ENCODE data around the gene TMEM203.

DNA sequence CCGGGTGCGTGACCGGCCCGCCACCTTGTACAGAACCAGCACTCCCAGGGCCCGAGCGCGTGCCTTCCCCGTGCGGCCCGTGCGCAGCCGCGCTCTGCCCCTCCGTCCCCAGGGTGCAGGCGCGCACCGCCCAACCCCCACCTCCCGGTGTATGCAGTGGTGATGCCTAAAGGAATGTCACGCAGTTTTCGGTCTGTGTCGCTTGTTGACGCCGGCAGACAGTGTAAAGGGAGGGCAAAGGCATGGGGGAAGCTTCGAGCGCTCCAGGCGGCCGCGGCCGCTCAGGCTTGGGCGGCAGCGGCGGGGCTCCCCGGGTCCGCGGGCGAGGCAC is 36.9 kb downstream of the TMEM203 start:
- TF ChIP-seq EP300 (IDR thresholded peaks at IDR 0.05) (no peak), POLR2AphosphoS5 (IDR thresholded peaks at IDR 0.05) (no peak), POLR2A (IDR thresholded peaks at IDR 0.05; ENCODE audit: low read depth) (no peak)
- TF ChIP-seq, protein P1, sequence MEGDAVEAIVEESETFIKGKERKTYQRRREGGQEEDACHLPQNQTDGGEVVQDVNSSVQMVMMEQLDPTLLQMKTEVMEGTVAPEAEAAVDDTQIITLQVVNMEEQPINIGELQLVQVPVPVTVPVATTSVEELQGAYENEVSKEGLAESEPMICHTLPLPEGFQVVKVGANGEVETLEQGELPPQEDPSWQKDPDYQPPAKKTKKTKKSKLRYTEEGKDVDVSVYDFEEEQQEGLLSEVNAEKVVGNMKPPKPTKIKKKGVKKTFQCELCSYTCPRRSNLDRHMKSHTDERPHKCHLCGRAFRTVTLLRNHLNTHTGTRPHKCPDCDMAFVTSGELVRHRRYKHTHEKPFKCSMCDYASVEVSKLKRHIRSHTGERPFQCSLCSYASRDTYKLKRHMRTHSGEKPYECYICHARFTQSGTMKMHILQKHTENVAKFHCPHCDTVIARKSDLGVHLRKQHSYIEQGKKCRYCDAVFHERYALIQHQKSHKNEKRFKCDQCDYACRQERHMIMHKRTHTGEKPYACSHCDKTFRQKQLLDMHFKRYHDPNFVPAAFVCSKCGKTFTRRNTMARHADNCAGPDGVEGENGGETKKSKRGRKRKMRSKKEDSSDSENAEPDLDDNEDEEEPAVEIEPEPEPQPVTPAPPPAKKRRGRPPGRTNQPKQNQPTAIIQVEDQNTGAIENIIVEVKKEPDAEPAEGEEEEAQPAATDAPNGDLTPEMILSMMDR (IDR thresholded peaks at IDR 0.05): no peak

Data from esophagus muscularis mucosa (tissue), 4 donors.